MCF 10A (cell line): ENCODE results near the gene KDM4C. TPM values are rescaled to one million over a fixed set of nuclear protein-coding genes. Genes with fewer than 3 reads are reported as not detected.
A peak's percentile ranks its signal among the peaks of the same experiment; 100 is the strongest.

Experiments
- BruUV-seq: library from RNA; stranded (reverse); fragments of 400-500 nt; replicated peaks from 2 replicates; lab custom pipeline; 2021; lab: Mats Ljungman, UMichigan
- CTCF ChIA-PET: fragments of 300-600 bp; sonication (Branson Sonifier 250); formaldehyde crosslinking; extraction: SDS; loops from one replicate; lab custom pipeline; 2021; ENCODE audit warnings: antibody characterized with exemption, inconsistent platforms; lab: Yijun Ruan, JAX
- POLR2A ChIA-PET: fragments of 300-600, 350-650 bp; sonication (Branson Sonifier 250); formaldehyde crosslinking; extraction: SDS; loops from one replicate; lab custom pipeline; 2020; ENCODE audit warnings: antibody characterized with exemption, inconsistent platforms; lab: Yijun Ruan, JAX
- DNase-seq: peaks from one replicate; pipeline ENCODE4 v3.0.0-alpha.2; 2018; ENCODE audit not compliant: unreplicated experiment
- H3K27ac Mint-ChIP-seq: one replicate; pipeline ENCODE4 v1.8.0; 2022; ENCODE audit warnings: mild to moderate bottlenecking, low read depth, mixed read lengths; ENCODE audit not compliant: unreplicated experiment
- H3K27me3 Mint-ChIP-seq: one replicate; pipeline ENCODE4 v1.8.0; 2022; ENCODE audit warnings: mixed read lengths; ENCODE audit not compliant: insufficient read depth, unreplicated experiment
- H3K36me3 Mint-ChIP-seq: one replicate; pipeline ENCODE4 v1.8.0; 2022; ENCODE audit warnings: mild to moderate bottlenecking, moderate library complexity, mixed read lengths; ENCODE audit not compliant: insufficient read depth, unreplicated experiment
- H3K4me1 Mint-ChIP-seq: one replicate; pipeline ENCODE4 v1.8.0; 2022; ENCODE audit warnings: mixed read lengths; ENCODE audit not compliant: insufficient read depth, unreplicated experiment
- H3K4me3 Mint-ChIP-seq: one replicate; pipeline ENCODE4 v1.8.0; 2022; ENCODE audit warnings: mild to moderate bottlenecking, moderate library complexity, mixed read lengths; ENCODE audit not compliant: unreplicated experiment
- H3K9me3 Mint-ChIP-seq: one replicate; pipeline ENCODE4 v1.8.0; 2022; ENCODE audit warnings: mixed read lengths; ENCODE audit not compliant: unreplicated experiment
- CTCF ChIP-seq: fragments of 200-600 bp; IDR thresholded peaks from one replicate; pipeline ENCODE4 v1.8.0; 2022; ENCODE audit warnings: antibody characterized with exemption, mild to moderate bottlenecking; ENCODE audit not compliant: unreplicated experiment
- intact Hi-C: fragments of 100-400 bp; cut with micrococcal nuclease; formaldehyde crosslinking; loops from 2 replicates; pipeline ENCODE4 v1.14.1; 2022
- total RNA-seq: library from RNA; stranded (reverse); gene quantifications from 2 replicates; pipeline ENCODE4 v1.2.3, GENCODE V29; 2022

The KDM4C gene
- total RNA-seq, 1 experiment from 2014 or later = 29.5 TPM

DNA sequence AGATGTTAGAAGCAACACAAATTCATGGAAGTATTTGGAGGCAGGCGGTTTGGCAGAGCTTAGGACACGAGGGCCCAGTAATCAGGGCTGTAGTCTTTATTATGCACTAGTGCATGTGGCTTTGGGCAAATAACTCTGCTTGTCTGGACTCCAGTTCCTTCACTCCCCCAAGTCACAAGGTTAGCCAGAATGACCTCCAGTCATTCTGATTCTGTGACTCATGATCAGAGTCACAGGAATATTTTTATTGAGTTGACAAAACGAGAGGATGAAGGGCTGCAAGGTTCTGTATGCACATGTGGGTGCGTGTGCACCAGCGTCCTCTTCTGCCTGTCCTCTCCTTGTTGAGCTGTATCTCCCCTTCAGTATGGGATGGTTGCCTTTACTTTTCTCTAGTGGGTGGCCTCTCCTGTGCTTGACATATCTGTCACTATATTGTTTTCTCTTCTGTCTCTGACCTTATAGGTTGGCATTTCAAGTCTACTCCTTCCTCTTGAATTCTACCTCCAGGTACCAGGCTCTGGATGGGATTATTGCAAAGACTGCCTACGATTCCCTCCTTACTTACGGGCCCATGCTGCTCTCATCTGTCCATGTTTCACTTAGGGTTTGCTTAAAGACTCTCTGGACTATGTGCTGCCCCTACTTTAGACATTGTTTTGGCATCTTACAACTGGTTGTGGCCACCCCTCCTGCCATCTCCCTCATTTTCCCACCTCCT is 94.6 kb downstream of the KDM4C start:
- intact Hi-C loops = no loop called here
- TF ChIP-seq CTCF = no peak
- Mint-ChIP-seq H3K27ac (no peak overlapping the region), H3K4me1 (peaks cover 6% of the 10 kb centered on the region), H3K4me3 (no peak overlapping the region), H3K36me3 (peaks cover 24% of the 10 kb centered on the region), H3K27me3 (no peaks in the 10 kb centered on the region), H3K9me3 (no peaks in the 10 kb centered on the region)
- peak; percentile 31 for DNase-seq
- ChIA-PET POLR2A (interaction anchor here (0.7 kb wide), 1 partner anchor 9 kb away, joined by 3 read pairs; no protein-coding TSS in a partner anchor), CTCF (no interaction called here)
- BruUV-seq = no TSS peak

- H3K9me3 Mint-ChIP-seq = no peaks in the 10 kb centered on the region
- ChIA-PET POLR2A (interaction anchor here (0.5 to 0.6 kb wide), 2 partner anchors 18 to 86 kb away, joined by 3 read pairs; no protein-coding TSS in a partner anchor), CTCF (interaction anchor here (1.0 to 1.8 kb wide), 2 partner anchors 10 to 29 kb away, joined by 3 to 6 read pairs; no protein-coding TSS in a partner anchor)
- peak; percentile 33 for DNase-seq
- H3K27me3 Mint-ChIP-seq = no peaks in the 10 kb centered on the region
- H3K4me1 Mint-ChIP-seq = peaks cover 6% of the 10 kb centered on the region
- no peak for TF ChIP-seq CTCF
- BruUV-seq = no TSS peak
- H3K27ac Mint-ChIP-seq = no peak overlapping the region
- H3K4me3 Mint-ChIP-seq = no peak overlapping the region
- peaks cover 33% of the 10 kb centered on the region for H3K36me3 Mint-ChIP-seq
- intact Hi-C loops = no loop called here
Measured at GRCh38 chr9:6855860-6856259, 98.1 kb downstream of the KDM4C start.

DNA sequence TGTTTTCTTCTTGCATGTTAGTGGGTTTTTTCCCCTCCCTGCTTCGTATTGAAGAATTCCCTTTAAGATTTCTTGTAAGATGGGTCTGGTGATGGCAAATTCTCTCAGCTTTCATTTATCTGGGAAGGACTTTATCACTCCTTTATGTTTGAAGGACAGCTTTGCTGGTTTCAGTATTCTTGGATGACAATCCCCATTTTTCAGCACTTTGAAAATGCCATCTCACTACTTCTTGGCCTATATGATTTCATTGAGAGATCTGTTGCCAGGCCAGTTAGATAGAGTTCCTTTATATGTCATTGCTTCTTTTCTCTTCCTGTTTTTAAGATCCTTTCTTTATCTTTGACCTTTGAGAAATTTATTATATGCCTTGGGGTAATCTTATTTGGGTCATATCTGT is 106.3 kb downstream of the KDM4C start:
- BruUV-seq = no TSS peak
- no peaks in the 10 kb centered on the region for H3K9me3 Mint-ChIP-seq
- peaks cover 24% of the 10 kb centered on the region for H3K36me3 Mint-ChIP-seq
- peak overlapping the region; percentile 93 for H3K27ac Mint-ChIP-seq
- intact Hi-C loops = no loop called here
- ChIA-PET CTCF (interaction anchor here (0.6 to 0.9 kb wide), 3 partner anchors 14 to 705 kb away, joined by 3 to 4 read pairs (median 3); no protein-coding TSS in a partner anchor), POLR2A (interaction anchor here (0.7 to 1.0 kb wide), 2 partner anchors 81 to 217 kb away, joined by 3 to 4 read pairs; no protein-coding TSS in a partner anchor)
- no peak overlapping the region for H3K4me3 Mint-ChIP-seq
- H3K4me1 Mint-ChIP-seq = peaks cover 5% of the 10 kb centered on the region
- TF ChIP-seq CTCF = no peak
- H3K27me3 Mint-ChIP-seq = no peaks in the 10 kb centered on the region
- DNase-seq = no peak

- peaks cover 5% of the 10 kb centered on the region for H3K4me1 Mint-ChIP-seq
- H3K27ac Mint-ChIP-seq = no peak overlapping the region
- intact Hi-C loops = no loop called here
- CTCF ChIA-PET = interaction anchor here (0.6 to 1.7 kb wide), 3 partner anchors 21 to 1713 kb away, joined by 3 to 4 read pairs (median 4); no protein-coding TSS in a partner anchor
- BruUV-seq = no TSS peak
- DNase-seq = no peak
- H3K27me3 Mint-ChIP-seq = no peaks in the 10 kb centered on the region
- no peak for TF ChIP-seq CTCF
- H3K36me3 Mint-ChIP-seq = peaks cover 6% of the 10 kb centered on the region
- H3K9me3 Mint-ChIP-seq = no peaks in the 10 kb centered on the region
- H3K4me3 Mint-ChIP-seq = no peak overlapping the region
- POLR2A ChIA-PET = no interaction called here
Measured at GRCh38 chr9:6869081-6869948, 111.5 kb downstream of the KDM4C start.
